DND-41 (cell line): ENCODE data around the gene ART5.
"Not testable (repeated sequence)": the region's sequence is repeated elsewhere in the genome, so short reads cannot be mapped to it uniquely, and the experiment has no call there.

Experiments used
- CTCF ChIP-seq: IDR thresholded peaks from 2 replicates; pipeline ENCODE4 v1.5.1; 2012; ENCODE audit warnings: borderline replicate concordance, low read length, moderate library complexity, mild to moderate bottlenecking; ENCODE audit not compliant: poor library complexity, severe bottlenecking; ENCODE audit errors: extremely low read depth
- EZH2 ChIP-seq: IDR thresholded peaks from 3 replicates; pipeline ENCODE4 v1.6.1; 2012; ENCODE audit warnings: borderline replicate concordance, low read depth, mild to moderate bottlenecking, moderate library complexity, low read length, inconsistent platforms; ENCODE audit not compliant: severe bottlenecking

- not testable (repeated sequence) for TF ChIP-seq EZH2, CTCF
Observed at GRCh38 chr11:3591326-3591725, 50.5 kb downstream of the ART5 start.
